Ureter (tissue), 1 donor: ENCODE data around the gene DPH6. TPM values are rescaled to one million over a fixed set of nuclear protein-coding genes. Genes with fewer than 3 reads are reported as not detected.
"Not testable (repeated sequence)": the region's sequence is repeated elsewhere in the genome, so short reads cannot be mapped to it uniquely, and the experiment has no call there.

ENCODE experiments used
- DNase-seq: peaks from one replicate; pipeline ENCODE4 v3.0.0-alpha.2; 2020; ENCODE audit warnings: low spot score
- total RNA-seq: library from RNA; stranded (reverse); gene quantifications from one replicate; pipeline ENCODE4 v1.2.4, GENCODE V29; 2023
- donor health status: DM: yes; HTN: yes; CAD: no.

The DPH6 gene
- total RNA-seq, 1 donor from 2014 or later: 34.5 TPM

GRCh38 chr15:35485411-35485810 is 60.6 kb downstream of the DPH6 start:
- DNase-seq: no peak

- no peak for DNase-seq
Measured at GRCh38 chr15:35484231-35484945, 61.6 kb downstream of the DPH6 start.

- DNase-seq: no peak
Measured at GRCh38 chr15:35481992-35482391, 64.0 kb downstream of the DPH6 start.

- no peak for DNase-seq
Measured at GRCh38 chr15:35481064-35481463, 64.9 kb downstream of the DPH6 start.

GRCh38 chr15:35479423-35479822 is 66.5 kb downstream of the DPH6 start:
- DNase-seq: no peak

- no peak for DNase-seq
Measured at GRCh38 chr15:35477312-35478262, 68.4 kb downstream of the DPH6 start.

GRCh38 chr15:35471024-35471423 is 74.9 kb downstream of the DPH6 start:
- DNase-seq: no peak

- no peak for DNase-seq
Measured at GRCh38 chr15:35470441-35470840, 75.5 kb downstream of the DPH6 start.

- DNase-seq: no peak
Measured at GRCh38 chr15:35466476-35466875, 79.5 kb downstream of the DPH6 start.

- no peak for DNase-seq
Measured at GRCh38 chr15:35465783-35466182, 80.2 kb downstream of the DPH6 start.

GRCh38 chr15:35460616-35461015 is 85.3 kb downstream of the DPH6 start:
- DNase-seq: no peak

GRCh38 chr15:35458176-35458856 is 87.6 kb downstream of the DPH6 start:
- DNase-seq: no peak

GRCh38 chr15:35455201-35455600 is 90.8 kb downstream of the DPH6 start:
- DNase-seq: no peak

GRCh38 chr15:35450492-35450891 is 95.5 kb downstream of the DPH6 start:
- DNase-seq: no peak

GRCh38 chr15:35448294-35448693 is 97.7 kb downstream of the DPH6 start:
- no peak for DNase-seq

GRCh38 chr15:35445891-35446290 is 100.1 kb downstream of the DPH6 start:
- no peak for DNase-seq

GRCh38 chr15:35444557-35445204 is 101.3 kb downstream of the DPH6 start:
- no peak for DNase-seq

GRCh38 chr15:35443376-35443775 is 102.6 kb downstream of the DPH6 start:
- no peak for DNase-seq

GRCh38 chr15:35442742-35443141 is 103.2 kb downstream of the DPH6 start:
- DNase-seq: no peak

GRCh38 chr15:35441279-35441678 is 104.7 kb downstream of the DPH6 start:
- not testable (repeated sequence) for DNase-seq

- DNase-seq: no peak
Measured at GRCh38 chr15:35440265-35440664, 105.7 kb downstream of the DPH6 start.

GRCh38 chr15:35439291-35439690 is 106.7 kb downstream of the DPH6 start:
- DNase-seq: no peak
